ENCODE results near the gene KATNAL2. TPM values are rescaled to one million over a fixed set of nuclear protein-coding genes. Genes with fewer than 3 reads are reported as not detected.

KATNAL2 gene
- total RNA-seq, 1 experiment from 2014 or later, result 21.7 TPM

GRCh38 chr18:46939998-46940571 is 22.7 kb downstream of the KATNAL2 start:
- DNase-seq, result no peak
- H3K4me2 ChIP-seq (ENCODE audit: insufficient read depth, insufficient read length, low read length), result no peak overlapping the region
- H3K27me3 Mint-ChIP-seq (ENCODE audit: low read depth), result no peaks in the 10 kb centered on the region
- H3K4me1 Mint-ChIP-seq, result peaks cover 13 to 15% of the 10 kb centered on the region in 2 experiments
- no peaks in the 10 kb centered on the region for H4K20me1 ChIP-seq (ENCODE audit: control insufficient read depth, insufficient read depth, insufficient read length)
- no peaks in the 10 kb centered on the region for H3K79me2 ChIP-seq (ENCODE audit: insufficient read depth, low read length)
- H4K91ac ChIP-seq (ENCODE audit: insufficient read length, low read depth, low read length), result no peak overlapping the region
- H3K4me3 Mint-ChIP-seq, result no peak overlapping the region
- H3K56ac ChIP-seq (ENCODE audit: insufficient read length, low read depth, low read length), result no peak overlapping the region
- H3K79me1 ChIP-seq (ENCODE audit: insufficient read depth, low read depth, low read length, poor library complexity, severe bottlenecking), result no peaks in the 10 kb centered on the region
- H3K27ac Mint-ChIP-seq, result no peak overlapping the region; a peak in 1 of 7 replicates
- no peak overlapping the region for H3K9ac ChIP-seq (ENCODE audit: extremely low read depth, insufficient read length, low read length)
- no peak overlapping the region for H2AFZ ChIP-seq (ENCODE audit: low read length)
- H3T11ph ChIP-seq (ENCODE audit: low read length), result no peak overlapping the region
- no peak overlapping the region for H3K4ac ChIP-seq (ENCODE audit: low read depth, low read length)
- H3K27me3 ChIP-seq (ENCODE audit: insufficient read depth, low read length), result no peaks in the 10 kb centered on the region
- no peak overlapping the region for H2BK12ac ChIP-seq (ENCODE audit: insufficient read length, low read depth, low read length)
- no peak overlapping the region for H3K27ac ChIP-seq (ENCODE audit: insufficient read length, low read depth, low read length)
- H3K18ac ChIP-seq (ENCODE audit: insufficient read length, low read depth, low read length), result no peak overlapping the region
- no peak overlapping the region for H4K5ac ChIP-seq (ENCODE audit: insufficient read length, low read depth, low read length)
- no peak overlapping the region for H2BK20ac ChIP-seq (ENCODE audit: low read depth, low read length, poor library complexity, severe bottlenecking)
- no peak overlapping the region for H3K23ac ChIP-seq (ENCODE audit: insufficient read length, low read depth, low read length)
- no peak overlapping the region for H2AK5ac ChIP-seq (ENCODE audit: insufficient read length, low read length)
- no peak overlapping the region for H3K14ac ChIP-seq (ENCODE audit: insufficient read depth, low read length)
- H2BK120ac ChIP-seq (ENCODE audit: low read depth, low read length, poor library complexity, severe bottlenecking), result no peak overlapping the region
- H2BK5ac ChIP-seq (ENCODE audit: insufficient read length, low read length), result no peak overlapping the region
- no peak overlapping the region for H4K8ac ChIP-seq (replicated peaks; ENCODE audit: insufficient read length, low read depth, low read length)
- H3K9me3 ChIP-seq (ENCODE audit: control insufficient read depth, low read depth, low read length), result no peaks in the 10 kb centered on the region
- TF ChIP-seq CTCF (conservative IDR thresholded peaks at IDR 0.05), result no peak
- peaks cover 5% of the 10 kb centered on the region; the same call in 1 of the 2 replicates for H3K4me1 ChIP-seq (ENCODE audit: insufficient read depth, low read length)
- no peaks in the 10 kb centered on the region for H3K9me3 Mint-ChIP-seq
- no CpG with 5 or more reads among the region's 1 CpG for WGBS (ENCODE audit: extremely low coverage, insufficient read length, low lambda C conversion rate)
- H3K23me2 ChIP-seq (ENCODE audit: insufficient read length, low read depth, low read length, poor library complexity, severe bottlenecking), result no peaks in the 10 kb centered on the region
- H3K36me3 Mint-ChIP-seq (ENCODE audit: insufficient read depth in 1 of 3, low read depth in 3 of 3), result no peaks in the 10 kb centered on the region
- no peak overlapping the region for H2BK15ac ChIP-seq (ENCODE audit: low read depth, low read length)
